WERI-Rb-1 (cell line): ENCODE measurements around the gene AMTN.
A peak's percentile ranks its signal among the peaks of the same experiment; 100 is the strongest.

Source experiments
- DNase-seq: peaks from one replicate; pipeline ENCODE4 v3.0.0-alpha.2; 2020
- H3K27ac ChIP-seq: fragments of 250-450 bp; sonication (Bioruptor Pico); 2 replicates; pipeline ENCODE4 v1.5.1; 2020; ENCODE audit warnings: mild to moderate bottlenecking, moderate library complexity
- H3K27me3 ChIP-seq: fragments of 250-450 bp; sonication (Bioruptor Pico); 2 replicates; pipeline ENCODE4 v1.5.1; 2021; ENCODE audit warnings: mild to moderate bottlenecking, low read depth, moderate library complexity; ENCODE audit not compliant: insufficient read depth, severe bottlenecking
- H3K36me3 ChIP-seq: fragments of 250-450 bp; sonication (Bioruptor Pico); 2 replicates; pipeline ENCODE4 v1.5.1; 2020; ENCODE audit warnings: mild to moderate bottlenecking, moderate library complexity
- H3K4me3 ChIP-seq: 2 replicates; pipeline ENCODE4 v1.5.1; 2011; ENCODE audit warnings: low read depth, mild to moderate bottlenecking, control low read depth, low read length
- H3K9me3 ChIP-seq: fragments of 250-450 bp; sonication (Bioruptor Pico); 2 replicates; pipeline ENCODE4 v1.5.1; 2021; ENCODE audit warnings: mild to moderate bottlenecking, moderate library complexity; ENCODE audit not compliant: severe bottlenecking
- CTCF ChIP-seq: IDR thresholded peaks from 2 replicates; pipeline ENCODE4 v1.5.1; 2011; ENCODE audit warnings: low read depth, mild to moderate bottlenecking, control low read depth, inconsistent platforms, low read length

The AMTN gene

GRCh38 chr4:70538869-70539268 lies 20.5 kb downstream of the AMTN start:
- no peak for TF ChIP-seq CTCF
- Histone ChIP-seq H3K9me3 (no peaks in the 10 kb centered on the region), H3K27me3 (no peaks in the 10 kb centered on the region), H3K36me3 (no peaks in the 10 kb centered on the region), H3K4me3 (no peak overlapping the region), H3K27ac (no peak overlapping the region)
- no peak for DNase-seq

- peak; percentile 54 for TF ChIP-seq CTCF
- Histone ChIP-seq H3K27ac (no peak overlapping the region), H3K36me3 (no peaks in the 10 kb centered on the region), H3K9me3 (no peaks in the 10 kb centered on the region), H3K4me3 (no peak overlapping the region), H3K27me3 (no peaks in the 10 kb centered on the region)
- DNase-seq, result no peak
These were observed 26.0 kb downstream of the AMTN start for GRCh38 chr4:70544279-70544868.

- H3K4me3 ChIP-seq, result no peak overlapping the region
- H3K36me3 ChIP-seq, result no peaks in the 10 kb centered on the region
- TF ChIP-seq CTCF, result no peak
- no peak overlapping the region for H3K27ac ChIP-seq
- no peak for DNase-seq
- H3K9me3 ChIP-seq, result no peaks in the 10 kb centered on the region
- H3K27me3 ChIP-seq, result no peaks in the 10 kb centered on the region
These were observed 38.5 kb downstream of the AMTN start for GRCh38 chr4:70556856-70557255.

- H3K27ac ChIP-seq, result no peak overlapping the region
- H3K9me3 ChIP-seq, result no peaks in the 10 kb centered on the region
- no peak overlapping the region for H3K4me3 ChIP-seq
- DNase-seq, result peak; percentile 61
- no peaks in the 10 kb centered on the region for H3K36me3 ChIP-seq
- peak; percentile 71 for TF ChIP-seq CTCF
- H3K27me3 ChIP-seq, result no peaks in the 10 kb centered on the region
These were observed 41.0 kb downstream of the AMTN start for GRCh38 chr4:70559211-70559830.

- TF ChIP-seq CTCF, result no peak
- no peak for DNase-seq
- H3K27me3 ChIP-seq, result no peaks in the 10 kb centered on the region
These were observed 41.6 kb downstream of the AMTN start for GRCh38 chr4:70559924-70560323.

GRCh38 chr4:70564033-70564432 lies 45.7 kb downstream of the AMTN start:
- peak; percentile 87 for DNase-seq
- H3K4me3 ChIP-seq, result no peak overlapping the region
- H3K9me3 ChIP-seq, result peaks cover 3% of the 10 kb centered on the region
- H3K27ac ChIP-seq, result peak overlapping the region; percentile 44
- TF ChIP-seq CTCF, result no peak
- no peaks in the 10 kb centered on the region for H3K36me3 ChIP-seq
- H3K27me3 ChIP-seq, result no peaks in the 10 kb centered on the region

More at GRCh38 chr4:70559924-70560323, 41.6 kb downstream of the AMTN start:
- Histone ChIP-seq H3K27ac (no peak overlapping the region), H3K9me3 (no peaks in the 10 kb centered on the region), H3K4me3 (no peak overlapping the region), H3K36me3 (no peaks in the 10 kb centered on the region)
